Mesenchymal stem cell (in vitro differentiated cells and primary cell): ENCODE data around the gene TMEM236.

Experiments used
- DNase-seq: peaks from one replicate; pipeline ENCODE4 v3.0.0-alpha.2; 2013
- H2AFZ ChIP-seq: one replicate; pipeline ENCODE4 v1.6.1; 2013; ENCODE audit warnings: low read depth, mild to moderate bottlenecking, control low read depth, inconsistent platforms, low read length, moderate library complexity
- H2AK5ac ChIP-seq: 2 replicates; pipeline ENCODE4 v1.6.1; 2013; ENCODE audit warnings: low read length, moderate library complexity, mild to moderate bottlenecking, inconsistent platforms; ENCODE audit not compliant: severe bottlenecking
- H2BK120ac ChIP-seq: one replicate; pipeline ENCODE4 v1.6.1; 2013; ENCODE audit warnings: low read depth, mild to moderate bottlenecking, inconsistent platforms, low read length, moderate library complexity
- H2BK12ac ChIP-seq, 2 experiments: one replicate each; pipeline ENCODE4 v1.6.1; 2013; ENCODE audit warnings: inconsistent platforms in 2 of 2, low read length in 2 of 2, mild to moderate bottlenecking in 2 of 2, moderate library complexity in 2 of 2, control low read depth in 1 of 2
- H2BK15ac ChIP-seq: one replicate; pipeline ENCODE4 v1.6.1; 2013; ENCODE audit warnings: mild to moderate bottlenecking, low read depth, inconsistent platforms; ENCODE audit not compliant: poor library complexity, severe bottlenecking
- H2BK5ac ChIP-seq: 2 replicates; pipeline ENCODE4 v1.6.1; 2013; ENCODE audit warnings: low read depth, mild to moderate bottlenecking, low read length, control low read depth, inconsistent platforms; ENCODE audit not compliant: poor library complexity, severe bottlenecking
- H3K14ac ChIP-seq, 2 experiments: one replicate each; pipeline ENCODE4 v1.6.1; 2013; ENCODE audit warnings: inconsistent platforms in 2 of 2, low read length in 2 of 2, control low read depth in 1 of 2, mild to moderate bottlenecking in 1 of 2, moderate library complexity in 1 of 2
- H3K18ac ChIP-seq, 2 experiments: one replicate each; pipeline ENCODE4 v1.6.1; 2013; ENCODE audit warnings: inconsistent platforms in 2 of 2, low read length in 2 of 2, control low read depth in 1 of 2, low read depth in 1 of 2, mild to moderate bottlenecking in 1 of 2
- H3K23ac ChIP-seq, 2 experiments: one replicate each; pipeline ENCODE4 v1.6.1; 2013; ENCODE audit warnings: inconsistent platforms in 2 of 2, low read length in 2 of 2, mild to moderate bottlenecking in 2 of 2, moderate library complexity in 2 of 2, control low read depth in 1 of 2
- H3K27ac ChIP-seq: 2 replicates; pipeline ENCODE4 v1.5.1; 2013; ENCODE audit warnings: mild to moderate bottlenecking, moderate library complexity, low read length, control low read depth, inconsistent platforms; ENCODE audit not compliant: poor library complexity, severe bottlenecking
- H3K27me3 ChIP-seq, 2 experiments: 2 replicates each; pipeline versions ENCODE4 v1.6.1 to v1.7.0; 2013; ENCODE audit warnings: low read length in 2 of 2, mild to moderate bottlenecking in 2 of 2, moderate library complexity in 2 of 2, control low read depth in 1 of 2, inconsistent platforms in 1 of 2; ENCODE audit not compliant: control insufficient read depth in 1 of 2, insufficient read depth in 1 of 2
- H3K36me3 ChIP-seq, 2 experiments: 2 replicates each; pipeline versions ENCODE4 v1.6.1 to v1.7.0; 2013; ENCODE audit warnings: low read length in 2 of 2, control low read depth in 1 of 2, inconsistent platforms in 1 of 2, low read depth in 1 of 2, mild to moderate bottlenecking in 1 of 2; ENCODE audit not compliant: insufficient read depth in 2 of 2, control insufficient read depth in 1 of 2
- H3K4ac ChIP-seq, 2 experiments: one replicate each; pipeline ENCODE4 v1.6.1; 2013; ENCODE audit warnings: inconsistent platforms in 2 of 2, low read length in 2 of 2, mild to moderate bottlenecking in 2 of 2, moderate library complexity in 2 of 2, control low read depth in 1 of 2, low read depth in 1 of 2
- H3K4me1 ChIP-seq: 2 replicates; pipeline ENCODE4 v1.6.1; 2013; ENCODE audit warnings: low read depth, low read length, control low read depth; ENCODE audit not compliant: control insufficient read depth, insufficient read depth
- H3K4me2 ChIP-seq: 2 replicates; pipeline ENCODE4 v1.6.1; 2013; ENCODE audit warnings: low read length, mild to moderate bottlenecking, inconsistent platforms; ENCODE audit not compliant: poor library complexity, severe bottlenecking
- H3K4me3 ChIP-seq, 2 experiments: 2 replicates each; pipeline versions ENCODE4 v1.5.1 to v1.7.0; 2013; ENCODE audit warnings: low read length in 2 of 2, mild to moderate bottlenecking in 2 of 2, control low read depth in 1 of 2, low read depth in 1 of 2; ENCODE audit not compliant: insufficient read depth in 1 of 2
- H3K79me1 ChIP-seq: replicated peaks from 2 replicates; pipeline ENCODE4 v1.6.1; 2013; ENCODE audit warnings: mild to moderate bottlenecking, control low read depth, low read length, inconsistent platforms; ENCODE audit not compliant: poor library complexity, severe bottlenecking
- H3K9ac ChIP-seq: 2 replicates; pipeline ENCODE4 v1.7.0; 2013; ENCODE audit warnings: mild to moderate bottlenecking, low read length, moderate library complexity
- H3K9me3 ChIP-seq: 2 replicates; pipeline ENCODE4 v1.7.0; 2013; ENCODE audit warnings: mild to moderate bottlenecking, low read length; ENCODE audit not compliant: control insufficient read depth
- H4K8ac ChIP-seq: one replicate; pipeline ENCODE4 v1.6.1; 2013; ENCODE audit warnings: inconsistent platforms, mild to moderate bottlenecking, low read length, moderate library complexity
- H4K91ac ChIP-seq: one replicate; pipeline ENCODE4 v1.6.1; 2013; ENCODE audit warnings: mild to moderate bottlenecking, low read length, inconsistent platforms
- WGBS: methylation state at CpG from one replicate; pipeline ENCODE4 v1.1.7; 2013; ENCODE audit warnings: mixed read lengths; 5-methylcytosine and 5-hydroxymethylcytosine counted together

The TMEM236 gene

DNA sequence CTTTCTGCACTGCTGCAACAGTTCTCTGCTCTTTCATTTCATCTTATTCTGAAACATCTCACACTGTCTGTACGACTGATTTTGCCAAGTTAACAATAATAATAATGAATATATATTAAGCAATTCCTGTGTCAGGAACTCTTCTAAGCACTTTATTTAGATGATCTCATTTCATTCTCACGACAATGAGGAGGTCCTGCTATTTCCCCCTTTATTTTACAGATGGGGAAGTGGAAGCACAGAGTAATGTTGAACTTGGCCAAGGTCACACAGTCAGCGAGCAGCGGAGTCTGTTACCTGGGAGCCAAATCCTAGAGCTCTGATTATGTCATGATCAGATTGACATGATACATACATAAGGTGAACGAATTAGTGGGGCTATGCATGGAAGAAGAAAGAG lies 63.0 kb downstream of the TMEM236 start:
- no peak for DNase-seq
- H3K79me1 ChIP-seq: no peaks in the 10 kb centered on the region

DNA sequence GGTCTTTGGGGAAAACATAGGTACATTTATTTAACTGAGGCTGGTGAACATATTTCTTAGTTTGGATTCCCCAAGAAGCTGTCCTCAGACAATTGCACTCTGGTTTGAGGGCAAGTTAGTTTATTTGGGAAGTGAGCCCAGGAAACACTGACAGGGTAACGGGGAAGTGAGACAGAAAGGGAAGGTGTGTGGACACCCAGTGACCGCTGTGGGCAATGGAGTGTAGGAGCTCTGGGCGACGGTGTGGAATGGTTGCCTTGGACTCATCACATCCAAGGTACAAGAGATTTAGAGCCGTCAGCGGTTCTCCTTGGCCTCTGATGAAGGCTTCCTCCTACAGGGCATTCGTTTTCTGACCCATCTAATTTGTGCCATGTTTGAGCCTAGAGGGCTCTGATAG lies 64.2 kb downstream of the TMEM236 start:
- Histone ChIP-seq H4K91ac (no peak overlapping the region), H4K8ac (no peak overlapping the region), H2BK15ac (no peak overlapping the region), H3K9ac (no peak overlapping the region), H3K18ac (no peak overlapping the region), H3K27ac (no peak overlapping the region), H3K4me2 (no peak overlapping the region), H2AFZ (no peak overlapping the region), H3K4ac (no peak overlapping the region), H3K4me1 (no peaks in the 10 kb centered on the region), H3K36me3 (no peaks in the 10 kb centered on the region), H2AK5ac (no peak overlapping the region), H3K14ac (no peak overlapping the region), H3K9me3 (no peaks in the 10 kb centered on the region), H3K4me3 (no peak overlapping the region), H3K27me3 (peaks cover 0 to 5% of the 10 kb centered on the region in 2 experiments), H3K79me1 (no peaks in the 10 kb centered on the region), H3K23ac (no peak overlapping the region), H2BK120ac (no peak overlapping the region), H2BK5ac (no peak overlapping the region), H2BK12ac (no peak overlapping the region)
- 93% methylated on average over 7 of the region's 7 CpGs for WGBS
- DNase-seq: no peak

More for the DNA sequence above, 63.0 kb downstream of the TMEM236 start:
- Histone ChIP-seq H3K14ac (no peak overlapping the region), H2BK5ac (no peak overlapping the region), H3K18ac (no peak overlapping the region), H4K91ac (no peak overlapping the region), H2BK15ac (no peak overlapping the region), H2AFZ (no peak overlapping the region), H3K27me3 (peaks cover 0 to 5% of the 10 kb centered on the region in 2 experiments), H3K27ac (no peak overlapping the region), H3K4me1 (no peaks in the 10 kb centered on the region), H3K36me3 (no peaks in the 10 kb centered on the region), H3K9ac (no peak overlapping the region), H2BK12ac (no peak overlapping the region), H3K4me3 (no peak overlapping the region), H3K9me3 (no peaks in the 10 kb centered on the region), H3K4ac (no peak overlapping the region), H3K23ac (no peak overlapping the region), H2BK120ac (no peak overlapping the region), H4K8ac (no peak overlapping the region), H2AK5ac (no peak overlapping the region), H3K4me2 (no peak overlapping the region)
- WGBS: 91% methylated on average over 3 of the region's 5 CpGs

DNA sequence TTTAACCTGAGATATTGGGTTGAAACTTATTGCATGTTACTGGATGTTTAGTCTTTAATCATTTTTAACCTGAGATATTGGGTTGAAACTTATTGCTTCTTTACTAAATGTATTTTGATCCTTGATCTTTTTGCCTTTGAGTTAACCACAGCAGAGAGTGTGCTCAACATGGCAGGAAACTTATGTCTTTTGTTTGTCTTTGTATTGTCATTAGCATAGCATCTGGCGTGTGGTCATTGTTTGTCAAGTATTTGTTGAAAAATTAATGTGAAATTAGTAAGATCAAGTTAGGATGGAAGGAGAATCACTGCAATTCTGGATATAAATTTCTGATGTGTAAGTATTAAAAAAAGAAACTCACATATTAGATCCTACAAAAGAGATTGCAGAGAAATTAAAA lies 65.3 kb downstream of the TMEM236 start:
- no peak overlapping the region for H2BK120ac ChIP-seq
- H3K4me1 ChIP-seq: no peaks in the 10 kb centered on the region
- WGBS: 67% methylated on average over 1 of the region's 1 CpG
- H3K14ac ChIP-seq: no peak overlapping the region
- H3K9me3 ChIP-seq: no peaks in the 10 kb centered on the region
- no peaks in the 10 kb centered on the region for H3K79me1 ChIP-seq
- no peak overlapping the region for H3K23ac ChIP-seq
- no peak overlapping the region for H3K9ac ChIP-seq
- no peak for DNase-seq
- no peak overlapping the region for H3K18ac ChIP-seq
- H3K27me3 ChIP-seq: peaks cover 0 to 5% of the 10 kb centered on the region in 2 experiments
- no peak overlapping the region for H3K4ac ChIP-seq
- no peak overlapping the region for H3K27ac ChIP-seq
- no peak overlapping the region for H2BK12ac ChIP-seq
- H2BK5ac ChIP-seq: no peak overlapping the region
- no peak overlapping the region for H4K91ac ChIP-seq
- H3K36me3 ChIP-seq: no peaks in the 10 kb centered on the region
- H3K4me2 ChIP-seq: no peak overlapping the region
- H2AFZ ChIP-seq: no peak overlapping the region
- no peak overlapping the region for H2AK5ac ChIP-seq
- H3K4me3 ChIP-seq: no peak overlapping the region
- no peak overlapping the region for H4K8ac ChIP-seq
- H2BK15ac ChIP-seq: no peak overlapping the region

DNA sequence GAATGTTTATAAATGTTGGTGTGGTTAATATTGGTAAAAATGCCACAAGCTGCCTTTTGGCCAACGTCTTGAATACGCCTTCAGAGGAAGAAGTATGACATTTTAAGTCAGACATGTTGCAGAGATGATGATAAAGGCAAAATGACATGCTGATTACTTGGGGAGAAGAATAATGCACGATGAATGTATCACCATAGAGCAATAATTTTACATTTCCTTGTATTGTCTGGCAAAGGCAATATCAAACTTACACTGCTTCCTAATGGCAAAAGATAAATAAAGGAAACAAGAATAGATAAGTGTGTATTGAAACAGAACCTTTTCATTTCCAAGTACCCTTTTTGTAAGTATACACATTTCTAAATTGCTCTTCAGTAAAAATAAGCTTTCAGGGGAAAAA lies 65.8 kb downstream of the TMEM236 start:
- Histone ChIP-seq H2AK5ac (no peak overlapping the region), H3K4me2 (no peak overlapping the region), H3K79me1 (no peaks in the 10 kb centered on the region), H3K4me3 (no peak overlapping the region), H4K91ac (no peak overlapping the region), H3K18ac (no peak overlapping the region), H3K23ac (no peak overlapping the region), H3K27ac (no peak overlapping the region), H3K9me3 (no peaks in the 10 kb centered on the region), H3K14ac (no peak overlapping the region), H2BK12ac (no peak overlapping the region), H2AFZ (no peak overlapping the region), H3K9ac (no peak overlapping the region), H4K8ac (no peak overlapping the region), H3K27me3 (peaks cover 0 to 6% of the 10 kb centered on the region in 2 experiments), H2BK120ac (no peak overlapping the region), H2BK5ac (no peak overlapping the region), H3K4me1 (no peaks in the 10 kb centered on the region), H3K4ac (no peak overlapping the region), H3K36me3 (no peaks in the 10 kb centered on the region), H2BK15ac (no peak overlapping the region)
- 90% methylated on average over 2 of the region's 3 CpGs for WGBS
- no peak for DNase-seq
